Stimulated activated CD4-positive, alpha-beta T cell treated with anti-CD3 and anti-CD28 coated beads, Interleukin-4, amount 100 ng/mL, for 4 hours (primary cell): ENCODE measurements around the gene HS3ST4.

Experiments used
- DNase-seq, 2 experiments: peaks; one replicate each; pipeline ENCODE4 v3.0.0-alpha.2; 2020

HS3ST4 gene

DNA sequence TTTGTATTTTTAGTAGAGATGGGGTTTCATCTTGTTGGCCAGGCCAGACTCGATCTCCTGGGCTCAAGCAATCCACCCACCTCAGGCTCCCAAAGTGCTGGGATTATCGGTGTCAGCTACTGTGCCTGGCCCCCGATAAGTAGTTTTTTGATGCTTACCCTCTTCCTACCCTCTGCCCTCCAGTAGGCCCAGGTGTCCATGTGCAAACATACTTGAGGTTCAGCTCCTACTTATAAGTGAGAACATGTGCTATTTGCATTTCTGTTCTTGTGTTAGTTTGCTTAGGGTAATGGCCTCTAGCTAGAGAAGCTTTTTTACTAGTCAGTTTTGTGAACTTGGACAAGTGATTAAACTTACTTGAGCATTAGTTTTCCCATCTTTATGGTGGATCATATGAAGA, 136.8 kb downstream of the HS3ST4 start:
- no peak for DNase-seq

DNA sequence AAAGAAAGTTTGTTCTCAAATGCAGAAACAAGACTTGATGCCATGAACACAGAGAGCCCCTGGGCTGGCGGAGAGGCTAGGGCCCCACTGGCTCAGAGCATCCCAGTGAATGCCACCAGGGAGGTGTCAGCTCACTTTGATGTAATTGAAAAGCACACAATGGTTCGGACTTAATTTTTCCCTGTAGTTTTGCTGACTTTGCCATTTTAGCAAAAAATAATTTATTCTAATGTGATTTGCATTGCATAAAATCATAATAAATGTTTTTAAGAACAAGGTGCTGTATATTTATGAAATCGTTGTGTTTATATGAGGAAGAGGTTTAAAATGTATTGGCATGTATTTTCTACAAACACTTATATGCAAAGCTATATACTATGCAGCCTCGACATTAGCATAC, 140.5 kb downstream of the HS3ST4 start:
- DNase-seq = no peak

DNA sequence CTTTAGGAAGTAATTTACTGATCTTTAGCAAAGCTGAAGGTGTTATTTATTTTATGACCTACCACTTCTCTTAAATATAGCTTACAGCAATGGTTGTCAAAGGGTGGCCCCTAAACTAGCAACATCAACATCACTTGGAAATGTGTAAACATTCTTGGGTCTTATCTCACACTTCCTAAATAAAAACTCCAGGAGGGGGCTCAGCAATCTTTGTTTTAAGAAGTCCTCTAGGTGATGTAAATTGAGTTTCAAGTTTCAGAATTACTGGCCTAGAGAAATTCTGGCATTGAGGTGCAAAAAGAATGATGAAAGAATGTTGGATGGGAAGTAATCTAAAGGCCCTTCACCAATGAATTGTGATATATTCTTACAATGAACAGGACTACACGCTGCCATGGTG, 142.3 kb downstream of the HS3ST4 start:
- DNase-seq = no peak

DNA sequence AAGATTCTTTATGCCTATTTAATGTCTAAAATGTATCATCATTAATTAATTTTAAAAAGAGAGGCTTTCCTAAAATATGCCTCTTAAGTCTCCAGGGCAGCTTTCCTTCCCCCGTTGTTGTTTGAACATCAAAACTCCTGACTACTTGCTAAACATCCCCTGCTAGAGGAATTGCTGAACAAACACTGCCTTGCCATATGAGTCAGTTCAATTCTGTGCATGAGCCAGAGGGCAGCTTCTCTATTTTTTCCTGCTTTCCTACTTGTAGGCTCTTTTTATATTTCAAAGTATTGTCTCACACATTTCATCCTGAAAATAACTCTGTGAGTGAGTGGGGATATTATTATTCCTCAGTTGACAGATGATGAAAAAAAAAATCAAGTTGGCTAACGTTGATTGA, 143.4 kb downstream of the HS3ST4 start:
- no peak for DNase-seq

DNA sequence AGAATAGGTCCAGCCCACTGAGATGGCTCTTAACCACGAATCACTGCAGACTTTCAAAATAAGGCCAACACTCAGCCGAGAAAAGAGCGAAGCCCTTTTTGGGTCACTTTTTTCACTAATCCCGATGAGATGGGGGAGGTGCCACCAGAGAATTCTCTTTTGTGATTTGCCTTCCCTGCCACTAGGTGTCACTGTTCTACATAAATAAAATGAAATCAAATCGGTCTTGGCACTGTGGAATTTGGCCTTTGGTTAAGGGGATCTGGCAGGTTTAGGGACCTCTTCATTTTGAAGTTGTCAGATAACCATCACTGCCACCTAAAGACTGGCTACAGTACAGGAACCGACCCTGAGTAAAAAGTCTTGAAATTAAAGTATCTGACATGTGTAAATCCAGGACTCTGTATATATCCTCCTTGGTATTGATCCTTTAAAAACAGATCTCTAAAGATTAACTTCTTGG, 147.0 kb downstream of the HS3ST4 start:
- peak in 1 of 2 experiments; percentile 5 for DNase-seq

DNA sequence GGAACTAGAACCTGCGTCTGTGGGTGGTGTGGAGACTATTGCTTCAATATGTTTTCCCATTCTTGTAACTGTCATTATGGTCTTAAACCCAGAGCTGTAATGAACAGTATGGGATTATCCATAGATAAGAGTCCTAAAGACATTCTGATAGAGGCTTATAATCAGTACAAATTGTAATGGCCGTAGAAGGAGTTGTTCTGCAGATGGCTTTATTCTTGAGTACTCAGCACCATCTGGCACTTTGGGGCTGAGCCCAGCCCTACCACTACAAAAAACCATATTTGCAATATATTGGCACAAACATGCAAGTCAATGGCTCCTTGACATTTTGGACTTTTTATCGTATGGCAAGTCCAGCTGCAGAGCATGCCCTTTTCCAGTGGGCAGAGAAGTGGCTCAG, 150.0 kb downstream of the HS3ST4 start:
- no peak for DNase-seq

DNA sequence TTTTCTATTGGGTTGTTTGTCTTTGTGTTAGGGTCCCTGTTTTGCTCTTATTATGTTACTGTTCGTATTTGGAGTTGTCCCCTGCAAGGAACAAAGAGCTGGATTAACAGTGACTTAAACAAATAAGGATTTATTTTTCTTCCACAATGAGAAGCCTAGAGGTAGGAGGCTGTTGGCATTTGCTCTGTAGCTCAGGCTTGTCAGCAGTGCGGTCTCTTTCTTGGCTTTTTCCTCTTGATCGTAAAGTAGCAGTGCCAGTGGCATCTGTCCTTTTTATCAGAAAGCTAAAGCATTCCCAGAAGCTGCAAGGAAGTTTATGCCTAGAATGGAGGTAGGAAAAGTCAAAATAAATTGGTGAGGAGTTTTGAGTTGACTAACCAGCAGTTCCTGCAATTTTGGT, 154.1 kb downstream of the HS3ST4 start:
- DNase-seq = no peak

DNA sequence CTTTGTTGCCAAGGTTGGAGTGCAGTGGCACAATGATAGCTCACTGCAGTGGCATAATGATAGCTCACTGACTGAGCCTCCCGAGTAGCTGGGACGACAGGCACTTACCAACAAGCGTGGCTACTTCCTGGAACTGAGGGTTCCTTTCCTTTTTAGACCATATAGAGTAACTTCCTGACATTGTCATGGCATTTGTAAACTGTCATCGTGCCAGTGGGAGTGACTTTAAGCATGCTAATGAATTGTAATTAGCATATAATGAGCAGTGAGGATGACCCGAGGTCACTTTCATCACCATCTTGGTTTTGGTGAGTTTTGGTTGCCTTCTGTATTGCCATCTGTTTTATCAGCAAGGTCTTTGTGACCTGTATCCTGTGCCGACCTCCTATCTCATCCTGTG, 162.4 kb downstream of the HS3ST4 start:
- DNase-seq = no peak

DNA sequence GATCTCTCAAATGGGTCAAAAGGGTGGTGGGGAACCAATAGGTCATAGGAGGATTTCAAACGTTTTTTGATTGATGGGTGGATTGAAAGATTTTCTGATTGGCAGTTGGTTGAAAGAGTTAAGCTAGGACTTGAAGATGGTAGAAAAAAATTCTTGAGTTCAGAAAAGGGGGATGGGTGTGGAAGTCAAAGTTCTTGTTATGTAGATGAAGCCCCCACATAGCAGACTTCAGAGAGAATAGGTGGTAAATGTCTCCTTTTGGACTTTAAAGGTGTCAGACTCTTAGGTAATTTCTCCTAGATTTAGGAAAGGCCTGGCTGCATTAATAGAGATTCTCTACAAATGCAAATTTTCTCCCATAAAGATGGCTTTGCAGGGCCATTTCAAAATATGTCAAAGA, 163.3 kb downstream of the HS3ST4 start:
- no peak for DNase-seq

DNA sequence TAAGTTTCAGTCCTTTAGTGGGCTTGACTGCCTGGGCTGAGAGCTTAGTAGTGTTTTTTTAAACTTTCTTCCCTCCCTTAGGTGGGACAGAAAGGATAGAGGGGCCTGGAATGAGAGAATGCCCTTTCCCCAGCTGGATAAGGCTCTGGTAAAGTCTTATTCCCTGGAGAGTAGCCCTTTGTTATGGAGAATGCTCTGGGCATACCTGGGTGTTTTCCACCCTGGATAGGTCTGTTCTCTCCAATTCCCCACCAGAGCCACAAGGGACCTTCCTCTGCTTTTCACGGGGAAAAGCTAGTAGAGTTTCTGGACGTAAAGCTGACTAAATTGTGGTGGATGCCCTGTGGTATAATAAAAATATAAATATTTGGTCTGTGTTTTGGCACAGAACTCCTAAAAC, 164.1 kb downstream of the HS3ST4 start:
- DNase-seq = no peak

DNA sequence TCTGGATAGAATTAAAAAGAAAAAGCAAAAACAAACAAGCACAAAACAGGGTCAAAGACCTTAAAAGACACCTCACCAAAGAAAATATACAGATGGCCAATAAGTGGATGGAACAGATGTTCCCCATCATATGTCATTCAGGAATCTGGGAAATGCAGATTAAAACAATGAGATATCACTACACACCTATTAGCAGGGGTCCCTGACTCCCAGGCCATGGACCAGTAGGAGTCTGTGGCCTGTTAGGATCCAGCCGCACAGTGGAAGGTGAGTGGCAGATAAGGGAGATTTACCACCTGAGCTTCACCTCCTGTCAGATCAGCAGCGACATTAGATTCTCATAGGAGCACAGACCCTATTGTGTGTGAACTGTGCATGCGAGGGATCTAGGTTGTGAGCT, 167.9 kb downstream of the HS3ST4 start:
- no peak for DNase-seq

DNA sequence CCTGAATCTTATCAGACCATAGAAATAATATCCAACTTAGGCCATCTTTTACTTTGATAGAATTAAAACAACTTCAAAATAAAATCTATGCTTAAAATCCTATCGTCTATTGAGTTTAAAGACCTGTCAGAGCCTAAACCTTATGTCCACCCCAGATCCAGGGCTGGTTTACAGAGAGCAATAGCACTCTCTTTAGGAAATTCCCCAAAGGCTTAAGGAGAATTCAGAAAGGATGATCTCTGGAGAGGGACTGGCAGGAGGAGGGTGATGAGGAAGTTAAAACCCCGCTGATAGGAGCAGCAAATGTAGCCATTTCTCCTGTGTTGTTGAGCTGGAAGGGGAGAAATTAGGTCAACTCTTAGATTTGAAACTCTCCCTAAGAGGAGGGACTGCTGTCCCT, 175.3 kb downstream of the HS3ST4 start:
- DNase-seq = no peak

DNA sequence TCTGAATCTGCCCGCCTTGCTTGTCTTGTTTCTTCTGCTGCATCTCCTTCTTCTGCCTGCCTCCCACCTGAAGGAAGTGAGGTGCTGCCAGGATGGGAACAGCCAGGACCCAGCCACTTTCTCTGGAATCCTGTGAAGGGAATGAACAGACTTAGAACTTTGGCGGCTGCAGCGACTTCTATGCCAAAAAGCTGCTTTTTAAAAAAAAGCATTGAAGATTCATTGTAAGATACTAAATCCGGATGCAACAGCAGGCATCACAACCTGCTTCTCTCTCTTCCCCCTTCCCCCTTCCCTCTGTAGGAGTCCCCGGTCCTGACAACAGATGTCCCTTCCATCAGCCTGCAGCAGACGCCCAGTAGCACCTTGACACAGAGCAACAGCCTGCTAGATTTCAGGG, 176.3 kb downstream of the HS3ST4 start:
- no peak for DNase-seq

DNA sequence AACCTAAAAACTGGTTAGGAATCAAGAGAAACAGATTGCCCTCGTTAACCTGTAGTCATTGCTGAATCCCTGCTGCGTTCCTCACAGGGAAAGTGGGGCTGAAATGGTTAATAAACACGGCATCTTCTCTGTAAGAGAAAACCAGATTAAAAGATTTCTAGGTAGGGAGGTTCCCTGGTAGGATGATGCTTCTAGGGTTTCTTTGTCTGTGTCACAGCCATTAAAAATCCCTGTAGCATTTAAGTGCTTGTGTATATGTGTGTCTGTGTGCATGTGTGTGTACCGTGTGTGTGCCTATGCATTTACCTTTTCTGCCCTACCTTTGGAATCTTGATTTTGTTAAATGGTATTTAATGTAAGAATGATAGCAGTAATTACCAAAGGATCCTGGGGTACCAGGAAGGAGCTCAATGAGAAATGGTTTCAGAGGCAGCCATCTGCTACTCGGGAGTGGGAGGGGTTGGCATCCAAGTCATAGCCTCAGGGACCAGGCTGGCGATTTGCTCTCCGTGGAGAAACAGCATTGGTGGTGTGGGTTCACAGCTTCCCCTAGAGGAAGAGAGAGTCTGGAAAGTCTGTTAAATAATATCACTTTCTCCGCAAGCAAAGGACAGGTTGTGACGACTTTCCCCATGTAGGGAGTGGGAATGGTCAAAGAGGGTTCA, 177.1 kb downstream of the HS3ST4 start:
- DNase-seq = no peak

DNA sequence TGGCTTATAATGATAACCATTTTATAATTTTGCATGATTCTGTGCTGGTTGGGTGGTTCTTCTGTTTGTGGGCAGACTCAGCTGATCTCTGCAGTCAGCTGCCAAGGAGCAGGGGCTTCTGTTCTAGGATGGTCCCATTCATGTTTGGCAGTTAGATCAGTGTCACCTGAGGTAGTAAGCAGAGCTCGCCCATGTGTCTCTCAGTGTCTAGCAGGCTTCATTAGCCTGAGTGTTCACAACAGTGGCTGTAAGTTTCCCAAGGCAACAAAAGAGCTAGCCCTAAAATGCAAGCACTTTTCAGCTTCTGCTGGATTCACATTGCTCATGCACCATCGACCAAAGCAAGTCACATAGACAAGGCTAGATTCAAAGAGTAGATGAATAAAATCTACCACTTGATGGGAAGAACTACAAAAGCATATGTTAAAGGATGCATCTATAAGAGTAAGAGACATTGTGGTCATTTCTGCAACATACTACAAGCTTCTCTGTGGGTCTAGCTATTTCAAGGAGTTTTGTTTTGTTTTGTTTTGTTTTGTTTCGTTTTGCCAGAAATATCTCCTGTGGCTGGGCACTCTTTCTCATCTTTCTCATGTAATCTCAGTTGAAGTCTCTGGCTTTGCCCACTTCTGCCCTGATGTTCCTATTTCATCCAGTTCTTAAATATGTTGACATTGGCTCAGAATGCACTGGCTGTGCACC, 180.8 kb downstream of the HS3ST4 start:
- no peak for DNase-seq

DNA sequence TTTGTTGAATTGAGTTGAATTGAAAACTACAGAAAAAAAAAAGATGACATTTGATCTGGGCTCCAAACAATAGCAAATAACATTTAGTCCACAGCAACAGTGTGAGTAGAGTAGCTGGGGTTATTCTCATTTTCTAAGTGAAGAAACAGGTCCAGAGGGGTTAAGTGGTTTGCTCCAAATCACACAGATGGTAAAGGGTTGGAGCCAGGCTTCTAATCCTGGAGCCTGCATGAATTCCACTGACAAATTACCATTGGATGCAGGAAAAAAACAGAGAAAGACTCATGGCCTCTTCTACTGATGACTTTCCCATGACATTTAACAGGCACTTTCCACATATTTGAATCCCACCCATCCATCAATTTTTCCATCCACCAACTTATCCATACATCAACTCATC, 182.4 kb downstream of the HS3ST4 start:
- no peak for DNase-seq

DNA sequence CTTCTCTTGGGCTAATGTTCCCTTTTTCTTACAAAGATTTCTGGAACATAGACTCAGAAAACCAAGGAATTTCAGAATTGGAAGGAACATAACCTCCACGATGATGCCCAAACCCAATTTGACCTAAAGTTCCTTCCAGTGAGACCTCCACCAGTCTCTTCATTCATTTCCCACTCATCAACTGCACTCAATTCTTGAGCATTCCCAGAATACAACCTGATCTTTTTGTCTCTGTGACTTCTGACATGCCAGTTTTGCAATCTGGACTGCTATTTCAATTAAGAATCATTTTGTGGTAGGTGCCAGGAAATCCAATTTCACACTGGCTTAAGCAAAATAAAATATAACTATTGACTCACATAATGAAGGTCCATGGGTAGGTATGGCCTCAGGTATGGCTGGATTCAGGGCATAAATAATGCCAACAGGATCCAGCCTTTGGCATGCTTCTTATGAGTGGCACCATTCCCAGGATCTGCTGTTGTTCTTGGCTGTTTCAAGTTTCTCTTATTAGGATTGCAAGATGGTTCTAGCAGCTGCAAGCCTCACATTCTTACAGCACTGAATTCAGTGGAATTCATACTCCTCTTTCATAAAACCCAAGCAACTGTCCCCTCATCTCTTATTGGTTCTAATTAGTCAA, 184.3 kb downstream of the HS3ST4 start:
- no peak for DNase-seq

DNA sequence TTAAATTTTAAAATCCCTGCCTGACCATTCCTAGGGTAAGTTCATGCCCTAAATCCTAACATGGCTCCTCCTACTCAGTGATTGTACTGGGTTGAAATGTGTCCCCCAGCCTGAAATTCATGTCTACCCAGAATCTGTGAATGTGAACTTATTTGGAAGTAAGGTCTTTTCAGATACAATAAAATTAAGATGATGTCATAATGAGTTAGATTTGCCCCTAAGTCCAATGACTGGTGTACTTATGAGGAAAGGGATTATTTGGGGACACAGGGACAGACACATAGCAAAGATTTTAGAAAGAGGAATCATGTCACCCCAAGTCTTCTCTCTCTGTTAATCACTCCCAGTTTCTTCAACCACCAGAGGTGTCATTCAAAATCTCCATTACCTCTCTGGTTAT, 185.3 kb downstream of the HS3ST4 start:
- no peak for DNase-seq

DNA sequence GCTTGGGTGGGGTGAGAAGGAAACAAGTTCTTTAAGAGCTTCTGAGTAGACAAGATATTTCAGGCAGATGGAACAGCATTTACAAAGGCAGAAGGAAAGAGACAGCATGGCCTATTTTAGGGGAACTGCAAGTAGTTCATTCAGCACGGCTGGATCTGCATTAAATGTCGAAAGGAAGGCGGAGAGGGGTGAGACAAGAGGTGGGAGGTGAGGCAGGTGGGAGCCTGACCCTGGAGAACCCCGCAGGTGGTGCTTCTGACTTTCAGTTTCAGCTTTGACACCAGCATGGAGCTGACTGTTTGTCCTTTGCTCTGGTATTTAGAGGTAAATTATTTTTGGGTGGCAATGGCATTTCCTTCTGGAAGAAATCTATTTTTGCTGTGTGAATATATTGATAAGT, 194.8 kb downstream of the HS3ST4 start:
- DNase-seq = no peak

DNA sequence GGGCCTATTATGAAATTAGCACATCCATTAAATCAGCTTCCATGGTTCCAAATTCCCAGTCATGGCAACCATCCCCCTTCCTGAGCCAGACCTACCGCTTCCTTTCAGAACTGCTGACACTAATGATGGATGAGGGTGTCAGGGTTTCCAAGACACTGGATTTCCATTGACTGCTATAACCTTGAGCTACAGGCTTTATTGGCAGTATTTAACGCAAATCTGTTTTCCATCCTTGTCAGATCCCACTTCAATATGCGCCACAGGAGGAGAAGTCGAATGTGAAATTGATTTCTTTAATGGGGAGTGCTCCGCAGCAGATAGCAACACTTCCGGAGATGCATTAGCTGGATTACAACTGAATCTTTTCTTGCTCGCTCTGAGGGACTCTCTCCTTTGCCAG, 197.1 kb downstream of the HS3ST4 start:
- no peak for DNase-seq

DNA sequence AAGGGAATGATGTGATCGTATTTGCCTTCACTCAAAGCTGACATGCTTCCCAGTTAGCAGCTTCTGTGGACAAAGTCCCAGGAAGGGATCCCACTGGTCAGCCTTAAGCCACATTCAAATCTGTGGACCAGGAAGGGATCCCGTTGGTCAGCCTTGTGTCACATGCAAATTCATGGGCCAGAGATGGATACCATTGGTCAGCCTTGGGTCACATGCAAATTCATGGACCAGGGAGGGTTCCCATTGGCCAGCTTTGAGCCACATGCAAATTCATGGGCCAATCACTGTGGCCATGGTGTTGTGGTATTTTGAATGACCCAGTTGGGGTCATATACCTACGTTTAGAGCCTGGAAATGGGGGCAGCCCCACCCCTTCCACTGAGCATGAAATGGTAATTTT, 201.6 kb downstream of the HS3ST4 start:
- no peak for DNase-seq

DNA sequence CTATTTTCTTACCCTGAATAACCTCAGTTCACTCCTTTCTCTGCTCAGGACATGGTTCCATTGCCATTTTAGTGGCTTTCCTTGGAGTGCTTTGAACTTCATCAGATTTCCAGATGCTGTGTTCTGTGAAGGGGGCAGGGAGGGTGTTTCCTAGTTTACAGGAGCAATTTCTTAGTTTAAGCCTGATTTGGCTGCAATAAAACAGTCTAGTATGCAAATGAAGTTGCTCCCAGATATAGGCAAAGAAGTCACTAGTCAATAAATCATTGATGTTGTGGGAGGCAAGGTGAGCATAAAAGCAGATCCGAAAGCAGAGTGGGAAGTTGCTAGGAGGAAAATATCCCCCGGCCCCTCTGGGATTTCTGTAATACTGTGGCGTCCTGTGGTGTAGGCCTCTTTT, 202.3 kb downstream of the HS3ST4 start:
- no peak for DNase-seq

DNA sequence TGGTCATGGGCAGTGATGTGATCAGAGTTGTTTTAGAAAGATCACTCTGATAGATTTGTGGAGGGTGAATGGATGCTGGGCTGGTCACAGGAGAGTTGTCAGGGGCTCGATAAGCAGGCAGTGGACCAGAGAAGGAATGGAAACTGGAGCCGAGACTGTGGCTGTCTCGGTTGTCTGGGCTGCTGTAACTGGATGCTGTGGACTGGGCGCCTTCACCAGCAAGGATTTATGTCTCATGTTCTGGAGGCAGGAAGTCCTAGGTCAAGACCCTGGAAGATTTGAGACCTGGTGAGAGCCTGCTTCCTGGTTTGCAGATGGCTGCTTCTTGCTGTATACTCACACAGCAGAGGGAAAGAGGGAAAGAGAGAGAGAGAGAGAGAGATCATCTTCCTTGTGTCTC, 203.6 kb downstream of the HS3ST4 start:
- no peak for DNase-seq

DNA sequence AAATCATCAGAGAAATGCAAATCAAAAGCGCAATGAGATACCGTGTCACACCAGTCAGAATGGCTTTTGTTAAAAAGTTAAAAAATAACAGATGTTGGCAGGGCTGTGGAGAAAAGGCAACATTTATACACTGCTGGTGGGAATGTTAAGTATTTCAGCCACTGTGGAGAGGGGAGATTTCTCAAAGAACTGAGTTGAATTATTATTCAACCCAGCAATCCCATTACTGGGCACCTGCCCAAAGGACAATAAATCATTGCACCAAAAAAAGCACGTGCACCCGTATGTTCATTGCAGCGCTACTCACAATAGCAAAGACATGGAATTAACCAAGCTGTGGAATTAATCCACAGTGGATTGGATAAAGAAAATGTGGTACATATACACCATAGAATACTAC, 204.7 kb downstream of the HS3ST4 start:
- no peak for DNase-seq

DNA sequence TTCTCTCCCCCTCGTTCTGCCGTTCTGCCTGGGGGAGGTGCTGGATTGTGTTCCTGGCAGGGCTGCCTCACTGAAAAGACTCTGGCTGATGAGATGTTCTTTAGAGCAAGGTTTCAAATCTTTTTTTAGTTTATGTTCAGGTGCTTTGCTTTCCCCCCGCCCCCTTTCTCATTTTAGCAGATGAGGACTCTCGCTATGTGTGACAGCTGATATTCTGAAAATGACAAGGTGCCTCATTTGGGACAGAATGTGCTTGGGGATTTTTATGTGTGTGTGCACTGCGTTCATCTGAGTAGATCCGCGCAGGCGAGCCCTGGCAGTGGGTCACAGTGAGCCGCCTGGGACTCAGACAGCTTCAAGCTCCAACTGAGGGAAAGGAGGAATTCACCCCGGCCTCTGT, 205.9 kb downstream of the HS3ST4 start:
- no peak for DNase-seq
